Stomach smooth muscle (tissue), 2 donors: ENCODE results near the gene CCDC39.

ENCODE experiments used
- H3K27ac ChIP-seq: one replicate; pipeline ENCODE4 v1.7.0; 2013; ENCODE audit warnings: mild to moderate bottlenecking, low read length, inconsistent platforms
- H3K27me3 ChIP-seq, 2 donors: one replicate each; pipeline ENCODE4 v1.7.0; 2013; ENCODE audit warnings: low read length in 2 of 2; ENCODE audit not compliant: insufficient read depth in 2 of 2, control insufficient read depth in 1 of 2
- H3K36me3 ChIP-seq, 2 donors: one replicate each; pipeline ENCODE4 v1.7.0; 2013; ENCODE audit warnings: low read length in 2 of 2; ENCODE audit not compliant: control insufficient read depth in 2 of 2, insufficient read depth in 2 of 2
- H3K4me1 ChIP-seq: one replicate; pipeline ENCODE4 v1.7.0; 2013; ENCODE audit warnings: low read length; ENCODE audit not compliant: control insufficient read depth, insufficient read depth
- H3K4me3 ChIP-seq, 2 donors: one replicate each; pipeline ENCODE4 v1.7.0; 2013; ENCODE audit warnings: low read length in 2 of 2
- H3K9ac ChIP-seq, 2 donors: one replicate each; pipeline ENCODE4 v1.7.0; 2013; ENCODE audit warnings: low read length in 2 of 2, mild to moderate bottlenecking in 1 of 2
- H3K9me3 ChIP-seq, 2 donors: one replicate each; pipeline ENCODE4 v1.7.0; 2013; ENCODE audit warnings: low read length in 2 of 2; ENCODE audit not compliant: control insufficient read depth in 2 of 2
- donor health status: healthy.
- donor health status: Pancreatic carcinoma.

Gene CCDC39

GRCh38 chr3:180683816-180684215 lies 4.5 kb upstream of the CCDC39 start:
- Histone ChIP-seq H3K27me3 (peaks cover 9 to 30% of the 10 kb centered on the region in 2 donors), H3K36me3 (no peaks in the 10 kb centered on the region), H3K27ac (no peak overlapping the region)

GRCh38 chr3:180680097-180680430 lies 775 bp upstream of the CCDC39 start:
- Histone ChIP-seq H3K9me3 (no peaks in the 10 kb centered on the region), H3K4me1 (peaks cover 6% of the 10 kb centered on the region), H3K27ac (no peak overlapping the region), H3K36me3 (no peaks in the 10 kb centered on the region), H3K27me3 (peaks cover 9 to 31% of the 10 kb centered on the region in 2 donors), H3K4me3 (peak overlapping the region; percentile 81 to 86), H3K9ac (peak overlapping the region in 1 of 2 donors; percentile 48)

More at GRCh38 chr3:180683816-180684215, 4.5 kb upstream of the CCDC39 start:
- peaks cover 6% of the 10 kb centered on the region for H3K4me1 ChIP-seq
- H3K4me3 ChIP-seq, result no peak overlapping the region
- no peak overlapping the region for H3K9ac ChIP-seq
- H3K9me3 ChIP-seq, result no peaks in the 10 kb centered on the region

- Histone ChIP-seq H3K36me3 (no peaks in the 10 kb centered on the region), H3K9me3 (no peaks in the 10 kb centered on the region), H3K4me3 (no peak overlapping the region), H3K27ac (no peak overlapping the region), H3K27me3 (peaks cover 6 to 28% of the 10 kb centered on the region in 2 donors), H3K4me1 (peaks cover 6% of the 10 kb centered on the region), H3K9ac (no peak overlapping the region)
These were observed 1.1 kb downstream of the CCDC39 start for GRCh38 chr3:180678231-180678630.

DNA sequence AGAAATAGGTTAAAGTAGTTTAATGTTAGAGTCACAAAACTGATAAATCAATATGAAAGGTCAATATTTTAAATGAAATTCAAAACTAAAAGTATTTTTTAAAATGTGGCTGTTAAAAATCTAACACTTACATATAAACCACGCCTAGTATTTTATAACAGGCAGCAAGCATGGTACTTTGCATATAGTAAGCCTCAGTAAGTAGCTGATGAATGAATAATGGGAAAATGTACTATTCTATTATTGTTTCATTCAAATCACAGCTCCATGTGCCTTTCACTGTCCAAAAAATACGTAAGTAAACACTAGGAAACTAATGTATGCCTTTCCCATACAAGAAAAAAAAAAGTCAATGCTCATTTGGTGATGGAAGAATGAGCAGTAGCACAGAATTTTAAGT lies 17.8 kb downstream of the CCDC39 start:
- H3K36me3 ChIP-seq, result no peaks in the 10 kb centered on the region
- H3K27ac ChIP-seq, result no peak overlapping the region
- no peak overlapping the region for H3K9ac ChIP-seq
- no peaks in the 10 kb centered on the region for H3K27me3 ChIP-seq
- no peaks in the 10 kb centered on the region for H3K4me1 ChIP-seq
- no peaks in the 10 kb centered on the region for H3K9me3 ChIP-seq
- H3K4me3 ChIP-seq, result no peak overlapping the region

DNA sequence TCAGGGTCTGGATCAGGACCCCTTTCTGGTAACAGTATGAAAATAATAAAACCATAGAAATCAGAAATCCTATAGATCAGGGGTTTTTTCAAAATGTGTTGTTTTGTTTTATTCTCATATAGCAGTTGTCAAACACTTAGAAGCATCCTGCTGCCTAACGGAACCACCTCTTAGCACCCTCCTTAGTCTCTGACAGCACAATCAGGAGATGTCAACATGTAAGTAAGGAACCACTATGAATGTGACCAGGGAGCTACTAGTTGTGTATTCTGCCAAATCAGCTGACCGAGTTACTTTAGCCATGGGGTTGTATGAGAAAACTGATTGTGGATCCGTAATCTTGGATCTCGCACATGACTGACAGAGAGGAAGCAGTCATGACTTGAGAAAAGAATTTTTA lies 22.2 kb downstream of the CCDC39 start:
- Histone ChIP-seq H3K9me3 (no peaks in the 10 kb centered on the region), H3K4me3 (no peak overlapping the region), H3K27ac (no peak overlapping the region), H3K4me1 (no peaks in the 10 kb centered on the region), H3K36me3 (no peaks in the 10 kb centered on the region), H3K27me3 (no peaks in the 10 kb centered on the region), H3K9ac (no peak overlapping the region)

GRCh38 chr3:180656406-180656805 lies 22.9 kb downstream of the CCDC39 start:
- Histone ChIP-seq H3K27ac (no peak overlapping the region), H3K9me3 (no peaks in the 10 kb centered on the region), H3K4me1 (no peaks in the 10 kb centered on the region), H3K36me3 (no peaks in the 10 kb centered on the region), H3K4me3 (no peak overlapping the region), H3K27me3 (no peaks in the 10 kb centered on the region), H3K9ac (no peak overlapping the region)

DNA sequence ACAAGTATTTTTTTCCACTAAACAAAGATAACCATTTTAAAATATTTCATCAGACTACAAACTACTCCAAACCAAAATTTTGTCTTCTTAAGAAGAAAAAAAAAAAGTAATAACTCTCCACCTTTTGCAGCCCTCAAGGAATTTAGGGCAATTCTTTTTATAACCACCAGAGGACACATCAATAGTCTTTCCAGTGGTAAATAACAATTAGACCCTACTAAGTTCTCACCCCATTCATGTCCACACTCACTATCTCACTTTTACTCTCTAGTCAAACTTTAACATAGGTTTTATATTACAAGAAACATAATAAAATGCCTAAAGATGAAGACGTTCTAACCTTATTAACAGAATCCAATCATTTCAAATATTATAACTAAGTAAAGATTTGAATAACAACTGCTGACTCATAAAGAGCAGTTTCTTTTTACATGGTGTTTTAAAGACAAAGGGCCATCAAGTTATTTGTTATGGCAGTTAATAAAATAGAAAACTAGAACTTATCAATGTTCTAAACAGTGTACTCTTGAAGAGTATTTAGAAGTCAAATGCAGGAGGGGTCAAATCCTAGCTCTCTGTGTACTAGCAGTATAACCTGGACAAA lies 33.0 kb downstream of the CCDC39 start:
- Histone ChIP-seq H3K27me3 (no peaks in the 10 kb centered on the region), H3K9me3 (no peaks in the 10 kb centered on the region), H3K9ac (no peak overlapping the region), H3K4me3 (no peak overlapping the region), H3K27ac (no peak overlapping the region), H3K36me3 (no peaks in the 10 kb centered on the region), H3K4me1 (no peaks in the 10 kb centered on the region)

- H3K27ac ChIP-seq, result no peak overlapping the region
- no peak overlapping the region for H3K4me3 ChIP-seq
These were observed 38.3 kb downstream of the CCDC39 start for GRCh38 chr3:180640987-180641386.

GRCh38 chr3:180633722-180634121 lies 45.6 kb downstream of the CCDC39 start:
- no peak overlapping the region for H3K9ac ChIP-seq
- no peaks in the 10 kb centered on the region for H3K9me3 ChIP-seq
- H3K36me3 ChIP-seq, result no peaks in the 10 kb centered on the region
- no peak overlapping the region for H3K4me3 ChIP-seq
- H3K4me1 ChIP-seq, result no peaks in the 10 kb centered on the region
- H3K27me3 ChIP-seq, result peaks cover 4 to 5% of the 10 kb centered on the region in 2 donors
- H3K27ac ChIP-seq, result no peak overlapping the region

More at GRCh38 chr3:180640987-180641386, 38.3 kb downstream of the CCDC39 start:
- Histone ChIP-seq H3K9me3 (no peaks in the 10 kb centered on the region), H3K27me3 (no peaks in the 10 kb centered on the region), H3K36me3 (no peaks in the 10 kb centered on the region), H3K4me1 (no peaks in the 10 kb centered on the region), H3K9ac (no peak overlapping the region)

GRCh38 chr3:180631317-180631716 lies 48.0 kb downstream of the CCDC39 start:
- Histone ChIP-seq H3K4me3 (no peak overlapping the region), H3K9ac (no peak overlapping the region), H3K9me3 (no peaks in the 10 kb centered on the region), H3K4me1 (no peaks in the 10 kb centered on the region), H3K36me3 (no peaks in the 10 kb centered on the region), H3K27me3 (peaks cover 4 to 5% of the 10 kb centered on the region in 2 donors), H3K27ac (no peak overlapping the region)

DNA sequence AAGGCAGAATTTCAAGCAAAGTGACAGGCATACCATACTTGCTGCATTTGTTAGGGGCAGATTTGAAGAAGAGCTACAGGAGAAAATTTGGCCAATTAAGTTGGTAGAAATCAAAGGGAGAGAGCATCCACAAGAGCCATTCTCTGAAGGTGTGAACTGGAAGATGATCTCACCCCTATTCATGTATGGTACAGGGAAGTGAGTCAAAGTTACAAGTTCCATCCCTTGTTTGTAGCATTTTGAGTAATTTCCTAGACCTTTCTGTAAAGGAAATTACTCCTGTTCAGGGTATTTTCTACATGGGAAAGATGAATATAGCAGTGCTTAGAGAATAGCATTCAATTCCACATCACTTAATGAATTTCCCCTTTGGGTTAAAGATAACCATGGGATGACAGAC lies 48.9 kb downstream of the CCDC39 start:
- no peaks in the 10 kb centered on the region for H3K9me3 ChIP-seq
- peaks cover 4 to 5% of the 10 kb centered on the region in 2 donors for H3K27me3 ChIP-seq
- H3K36me3 ChIP-seq, result no peaks in the 10 kb centered on the region
- H3K27ac ChIP-seq, result no peak overlapping the region
- no peaks in the 10 kb centered on the region for H3K4me1 ChIP-seq
- H3K4me3 ChIP-seq, result no peak overlapping the region
- H3K9ac ChIP-seq, result no peak overlapping the region
